GM12878 (cell line): ENCODE data around the gene SLC25A41. TPM values are rescaled to one million over a fixed set of nuclear protein-coding genes. Genes with fewer than 3 reads are reported as not detected.

Source experiments
- ATAC-seq: fragments of 200-7000 bp; cut with Tn5 transposase; 3 replicates; pipeline ENCODE4 v1.9.1; 2020; ENCODE audit warnings: mild to moderate bottlenecking, moderate library complexity
- Bru-seq: library from RNA; stranded (reverse); fragments of 400-500 nt; gene quantifications from one replicate; lab custom pipeline; 2021; lab: Mats Ljungman, UMichigan
- BruChase-seq, 2 experiments: library from RNA; stranded (reverse); fragments of 400-500 nt; gene quantifications; one replicate each; lab custom pipeline; 2021; lab: Mats Ljungman, UMichigan
- BruUV-seq: library from RNA; stranded (reverse); fragments of 400-500 nt; replicated peaks from 2 replicates; lab custom pipeline; 2021; lab: Mats Ljungman, UMichigan
- CTCF ChIA-PET: fragments of 300-600 bp; sonication (Branson Sonifier 250); formaldehyde crosslinking; extraction: SDS; loops from one replicate; lab custom pipeline; 2021; ENCODE audit warnings: inconsistent platforms; lab: Yijun Ruan, JAX
- POLR2A ChIA-PET: fragments of 350-600 bp; formaldehyde crosslinking; extraction: SDS; loops from one replicate; lab custom pipeline; 2021; ENCODE audit warnings: inconsistent platforms; lab: Charles Lee
- RAD21 ChIA-PET: fragments of 300-600 bp; sonication (Branson Sonifier 250); formaldehyde crosslinking; loops from one replicate; lab custom pipeline; 2023; ENCODE audit warnings: antibody characterized with exemption; ENCODE audit not compliant: unreplicated experiment; lab: Charles Lee
- SMC1A ChIA-PET: fragments of 300-600 bp; sonication (Branson Sonifier 250); formaldehyde crosslinking; loops from one replicate; lab custom pipeline; 2023; ENCODE audit not compliant: unreplicated experiment, uncharacterized antibody; lab: Charles Lee
- DNase-seq: peaks from one replicate; pipeline ENCODE4 v3.0.0-alpha.2; 2011; ENCODE audit warnings: low read depth, low spot score
- FAIRE-seq: peaks from 3 replicates; lab custom pipeline; 2011; peaks lifted over from hg19 to GRCh38; lab: Jason Lieb, UNC
- H2AFZ ChIP-seq: 2 replicates; pipeline ENCODE4 v1.6.0; 2011; ENCODE audit warnings: low read depth, low read length, control low read depth; ENCODE audit not compliant: control insufficient read depth
- H3K27ac ChIP-seq: 2 replicates; pipeline ENCODE4 v1.5.1; 2011; ENCODE audit warnings: control low read depth; ENCODE audit not compliant: control insufficient read depth, insufficient read depth
- H3K27me3 ChIP-seq, 2 experiments: replicated peaks in 1 of 2; 2 replicates each; pipeline versions ENCODE4 v1.6.0 to v1.6.1; 2011; ENCODE audit warnings: low read length in 1 of 2; ENCODE audit not compliant: control insufficient read depth in 2 of 2, insufficient read depth in 2 of 2
- H3K36me3 ChIP-seq, 2 experiments: 2 replicates each; pipeline ENCODE4 v1.5.1; 2011; ENCODE audit warnings: low read length in 1 of 2; ENCODE audit not compliant: control insufficient read depth in 2 of 2, insufficient read depth in 2 of 2
- H3K4me1 ChIP-seq: 2 replicates; pipeline ENCODE4 v1.6.1; 2011; ENCODE audit warnings: mild to moderate bottlenecking, low read length, moderate library complexity, mixed read lengths; ENCODE audit not compliant: control insufficient read depth, insufficient read depth
- H3K4me2 ChIP-seq: 2 replicates; pipeline ENCODE4 v1.6.0; 2011; ENCODE audit warnings: control low read depth; ENCODE audit not compliant: control insufficient read depth, insufficient read depth
- H3K4me3 ChIP-seq: fragments of 200-600 bp; sonication (generic); 2 replicates; pipeline ENCODE4 v1.5.1; 2016
- H3K79me2 ChIP-seq: 2 replicates; pipeline ENCODE4 v1.6.0; 2011; ENCODE audit warnings: low read length; ENCODE audit not compliant: control insufficient read depth, insufficient read depth
- H3K9ac ChIP-seq: 2 replicates; pipeline ENCODE4 v1.8.0; 2011; ENCODE audit warnings: low read length, control low read depth, mixed read lengths; ENCODE audit not compliant: control insufficient read depth, insufficient read depth
- H3K9me3 ChIP-seq: replicated peaks from 3 replicates; pipeline ENCODE4 v1.5.1; 2011; ENCODE audit warnings: mild to moderate bottlenecking, low read length; ENCODE audit not compliant: control insufficient read depth, insufficient read depth
- H4K20me1 ChIP-seq: 2 replicates; pipeline ENCODE4 v1.6.0; 2011; ENCODE audit not compliant: control insufficient read depth, insufficient read depth
- BCL11A ChIP-seq: IDR thresholded peaks from 2 replicates; pipeline ENCODE4 v1.6.1; 2011; ENCODE audit warnings: low read depth, low read length
- BRCA1 ChIP-seq: IDR thresholded peaks from 2 replicates; pipeline ENCODE4 v1.6.1; 2011; ENCODE audit warnings: low read depth, low read length, improper control_type of control experiment
- CREB1 ChIP-seq: IDR thresholded peaks from 2 replicates; pipeline ENCODE4 v1.6.1; 2012; ENCODE audit warnings: low read depth, mild to moderate bottlenecking, inconsistent platforms
- FOXK2 ChIP-seq: fragments of 450-650 bp; IDR thresholded peaks from 2 replicates; pipeline ENCODE4 v1.6.1; 2017; ENCODE audit warnings: mild to moderate bottlenecking, moderate library complexity
- IKZF1 ChIP-seq: fragments of 450-650 bp; conservative IDR thresholded peaks from 2 replicates; pipeline ENCODE4 v1.6.1; 2017; ENCODE audit warnings: antibody characterized with exemption, mild to moderate bottlenecking
- IRF4 ChIP-seq: IDR thresholded peaks from 2 replicates; pipeline ENCODE4 v1.6.1; 2011; ENCODE audit warnings: low read depth, low read length
- JUNB ChIP-seq: IDR thresholded peaks from 2 replicates; pipeline ENCODE4 v1.6.1; 2016; ENCODE audit warnings: antibody characterized with exemption, mild to moderate bottlenecking
- KLF5 ChIP-seq: fragments of 450-650 bp; IDR thresholded peaks from 2 replicates; pipeline ENCODE4 v1.6.1; 2014; ENCODE audit warnings: mild to moderate bottlenecking; ENCODE audit not compliant: partially characterized antibody
- NFYB ChIP-seq: IDR thresholded peaks from 2 replicates; pipeline ENCODE4 v1.6.1; 2011; ENCODE audit warnings: low read depth, mild to moderate bottlenecking, low read length, improper control_type of control experiment, moderate library complexity; ENCODE audit not compliant: insufficient read depth
- SPI1 ChIP-seq: IDR thresholded peaks from 2 replicates; pipeline ENCODE4 v1.6.1; 2011; ENCODE audit warnings: low read depth, mild to moderate bottlenecking, low read length, moderate library complexity, borderline replicate concordance; ENCODE audit not compliant: insufficient read depth
- SRF ChIP-seq, 2 experiments: IDR thresholded peaks; 2 replicates each; pipeline ENCODE4 v1.6.1; 2011; ENCODE audit warnings: low read depth in 2 of 2, low read length in 2 of 2, mild to moderate bottlenecking in 1 of 2, moderate library complexity in 1 of 2
- TCF12 ChIP-seq: IDR thresholded peaks from 2 replicates; pipeline ENCODE4 v1.6.1; 2011; ENCODE audit warnings: low read depth, mild to moderate bottlenecking, low read length
- USF1 ChIP-seq: IDR thresholded peaks from 2 replicates; pipeline ENCODE4 v1.6.1; 2011; ENCODE audit warnings: borderline replicate concordance, low read depth, mild to moderate bottlenecking, moderate library complexity, mixed read lengths, low read length; ENCODE audit not compliant: insufficient read depth; ENCODE audit errors: extremely low read length
- USF2 ChIP-seq: IDR thresholded peaks from 2 replicates; pipeline ENCODE4 v1.6.1; 2011; ENCODE audit warnings: low read depth, low read length, improper control_type of control experiment, borderline replicate concordance
- ZNF24 ChIP-seq: fragments of 450-650 bp; IDR thresholded peaks from 2 replicates; pipeline ENCODE4 v1.6.1; 2017; ENCODE audit warnings: antibody characterized with exemption, mild to moderate bottlenecking
- ZNF622 ChIP-seq: fragments of 450-650 bp; IDR thresholded peaks from 2 replicates; pipeline ENCODE4 v1.6.1; 2017; ENCODE audit warnings: mild to moderate bottlenecking, inconsistent platforms
- WGBS: methylation state at CpG from one replicate; pipeline ENCODE4 v1.1.6; 2016; ENCODE audit warnings: low lambda C conversion rate; ENCODE audit not compliant: insufficient replicate concordance, insufficient coverage; ENCODE audit errors: missing lambda C conversion rate; 5-methylcytosine and 5-hydroxymethylcytosine counted together
- in situ Hi-C: fragments of 300-500 bp; cut with MboI; formaldehyde crosslinking; loops from 9 replicates; pipeline ENCODE4 v1.14.3; 2018; ENCODE audit warnings: mixed read lengths
- intact Hi-C: fragments of 100-400 bp; cut with micrococcal nuclease; formaldehyde crosslinking; loops from one replicate; pipeline ENCODE4 v1.14.2; 2022; ENCODE audit not compliant: unreplicated experiment
- long read RNA-seq, 2 experiments: library from polyadenylated mRNA; unstranded; transcript quantifications; one replicate each; pipeline ENCODE4 v2.0.0, GENCODE V29; 2019 to 2020
- polyA minus RNA-seq, 3 experiments: library from RNA; depleted of rRNA, polyadenylated mRNA; stranded (reverse); fragments of >200 nt; gene quantifications; 2 replicates each; pipeline ENCODE4 v1.2.3, GENCODE V29; 2011
- polyA plus RNA-seq, 11 experiments: library from polyadenylated mRNA; depleted of rRNA in 4 of 11; unstranded in 6 of 11; stranded (reverse) in 5 of 11; fragments of >200 nt; fragmentation: Nextera tagmentation in 4 of 11; fragmentation: Illumina TruSeq in 1 of 11; extraction: Ambion mirVana in 4 of 11; extraction: Trizol in 1 of 11; gene quantifications; 1 replicate in 1 of 11; 2 replicates in 10 of 11; pipeline versions ENCODE4 v1.2.1 to v1.2.3, GENCODE V29; 2011 to 2016; ENCODE audit warnings: inconsistent platforms in 2 of 11, missing spikeins in 2 of 11, low read depth in 1 of 11
- total RNA-seq, 4 experiments: library from RNA; depleted of rRNA in 3 of 4; stranded (reverse); fragments of >200 nt in 3 of 4; fragmentation: Illumina TruSeq in 1 of 4; extraction: Trizol in 1 of 4; gene quantifications; 2 replicates each; pipeline versions ENCODE4 v1.2.1 to v1.2.3, GENCODE V29; 2013 to 2021

Gene SLC25A41
- total RNA-seq (2013; cell fraction: nucleolus; rRNA removed) = 0.37 and 0.75 TPM in 2 replicates
- total RNA-seq (2014; rRNA removed) (0.23 and 0.27 TPM in 2 replicates), total RNA-seq (2014; rRNA removed; fragmentation: Illumina TruSeq; extraction: Trizol) (0.49 and 0.55 TPM in 2 replicates), total RNA-seq (2021) (1.0 and 1.2 TPM in 2 replicates), polyA plus RNA-seq (2011; rRNA removed) (0.45 and 0.99 TPM in 2 replicates), polyA plus RNA-seq (2014; fragmentation: Illumina TruSeq; extraction: Trizol) (0.24 TPM in 1 of 2 replicates, not detected in the other), polyA plus RNA-seq (2014; fragmentation: Nextera tagmentation; extraction: Ambion mirVana) (not detected), polyA plus RNA-seq (2014; rRNA removed) (0.73 and 1.4 TPM in 2 replicates), polyA plus RNA-seq (2016; fragmentation: Nextera tagmentation; extraction: Ambion mirVana) (under 1 TPM; 0.30 to 0.37 TPM), polyA minus RNA-seq (2011; rRNA and poly(A)+ RNA removed) (0.51 and 0.62 TPM in 2 replicates), Bru-seq, nascent RNA (percentile 41 among the genes with signal in this experiment), BruChase-seq, experiment 1, labeled RNA remaining after a 6-hour chase (percentile 47 among the genes with signal in this experiment), BruChase-seq, experiment 2, labeled RNA remaining after a 2-hour chase (percentile 47 among the genes with signal in this experiment)
- polyA plus RNA-seq (2011; ENCODE audit: low read depth) = 0.58 TPM
- polyA plus RNA-seq (2011; cell fraction: cytosol; rRNA removed) = 1.3 and 2.2 TPM in 2 replicates
- 3.5 and 3.9 TPM in 2 replicates for polyA plus RNA-seq (2011; cell fraction: nucleus; rRNA removed)
- polyA plus RNA-seq (2012) = 1.3 and 1.4 TPM in 2 replicates
- not detected in 2 replicates for polyA minus RNA-seq (2011; cell fraction: cytosol; rRNA and poly(A)+ RNA removed)
- polyA minus RNA-seq (2011; cell fraction: nucleus; rRNA and poly(A)+ RNA removed) = 0.38 TPM in 1 of 2 replicates, not detected in the other
- long read RNA-seq, experiment 1 = 0 reads
- long read RNA-seq, experiment 2 = 0 reads

- FAIRE-seq (no peak), DNase-seq (no peak), ATAC-seq (no peak)
- in situ Hi-C loops = no loop called here
- H3K27me3 ChIP-seq = no peaks in the 10 kb centered on the region
- no peak within 1 kb of the TSS for H3K9ac ChIP-seq
- H3K79me2 ChIP-seq = no peaks in the 10 kb centered on the region
- 75% methylated on average over 10 of the region's 10 CpGs for WGBS
- ChIA-PET POLR2A (interaction anchor here (0.6 kb wide), 1 partner anchor 1645 kb away, joined by 5 read pairs; no protein-coding TSS in a partner anchor), CTCF (no interaction called here), RAD21 (no interaction called here), SMC1A (no interaction called here)
- intact Hi-C loops = no loop called here
- no peak within 1 kb of the TSS for H3K4me2 ChIP-seq
- no peak within 1 kb of the TSS for H3K4me3 ChIP-seq
- TF ChIP-seq ZNF622 (no peak), FOXK2 (no peak), SPI1 (no peak), SRF (IDR thresholded peaks at IDR 0.05; ENCODE audit: low read depth in 2 of 2, low read length in 2 of 2) (no peak), IKZF1 (no peak), USF1 (no peak), CREB1 (no peak), IRF4 (no peak), JUNB (no peak), NFYB (no peak), USF2 (no peak), BCL11A (no peak), KLF5 (no peak), ZNF24 (no peak), BRCA1 (no peak), TCF12 (no peak)
- H3K9me3 ChIP-seq = no peaks in the 10 kb centered on the region
- H4K20me1 ChIP-seq = no peaks in the 10 kb centered on the region
- H3K27ac ChIP-seq = no peak within 1 kb of the TSS
- no peak within 1 kb of the TSS for H2AFZ ChIP-seq
- BruUV-seq = no TSS peak
- H3K4me1 ChIP-seq = no peaks in the 10 kb centered on the region
- no peaks in the 10 kb centered on the region for H3K36me3 ChIP-seq
Measured at GRCh38 chr19:6433663-6434062, at the start of gene SLC25A41. SLC25A41 (minus strand) TSS chr19:6433763; CDS start chr19:6433693, 70 bp downstream.
